ENCODE results near the gene SPATA45. TPM values are rescaled to one million over a fixed set of nuclear protein-coding genes. Genes with fewer than 3 reads are reported as not detected.

Gene SPATA45
- total and polyA plus RNA-seq, 2 of the 13 experiments (the other 11 are each of a cell fraction or from before 2014, with no cell fraction given), result 0.17 to 0.64 TPM

GRCh38 chr1:212816567-212817278 lies 30.7 kb downstream of the SPATA45 start:
- BruUV-seq (replicated peaks), result no TSS peak
- Histone ChIP-seq H3K4me3 (replicated peaks in 1 of 3; ENCODE audit: insufficient read depth in 1 of 3, low read depth in 2 of 3, low read length in 3 of 3) (no peak overlapping the region; a peak in 1 of 6 replicates), H2AFZ (ENCODE audit: low read length) (no peak overlapping the region), H3K27ac (ENCODE audit: extremely low read length, insufficient read depth, low read length) (peak overlapping the region; percentile 78), H3K36me3 (replicated peaks in 1 of 2; ENCODE audit: control insufficient read depth in 1 of 2, insufficient read depth in 2 of 2, low read length in 2 of 2) (no peaks in the 10 kb centered on the region), H3K27me3 (ENCODE audit: control insufficient read depth in 1 of 2, insufficient read depth in 2 of 2, low read length in 2 of 2) (no peaks in the 10 kb centered on the region), H3K4me2 (ENCODE audit: low read depth, low read length) (peak overlapping the region; percentile 2; the same call in 1 of the 2 replicates), H3K79me2 (ENCODE audit: insufficient read depth, low read length) (no peaks in the 10 kb centered on the region), H3K9me3 (ENCODE audit: low read length) (no peaks in the 10 kb centered on the region), H3K4me1 (ENCODE audit: insufficient read depth, low read length) (peaks cover 54% of the 10 kb centered on the region), H4K20me1 (ENCODE audit: insufficient read depth, low read length) (no peaks in the 10 kb centered on the region), H3K9ac (ENCODE audit: insufficient read depth, low read depth, low read length) (peak overlapping the region; percentile 19; the same call in 1 of the 2 replicates)
- peak; percentile 84 for ATAC-seq
- CTCF ChIA-PET (ENCODE audit: low intra/inter-chr PET ratio, low total read pairs), result no interaction called here
- DNase-seq (ENCODE audit: low spot score), result peak; percentile 93
- intact Hi-C loops (cut with micrococcal nuclease; ENCODE audit: unreplicated experiment), result loop anchor here (1.0 to 10.0 kb wide), 4 partner anchors 24 to 178 kb away; no protein-coding TSS in a partner anchor
- peak; percentile 58 for FAIRE-seq
- POLR2A ChIA-PET, result interaction anchor here (2.3 to 4.3 kb wide), 4 partner anchors 11 to 41 kb away, joined by 10 to 32 read pairs (median 21); partner anchors contain the start of genes FLVCR1, NSL1 and TATDN3
- in situ Hi-C loops (cut with HindIII; ENCODE audit: extremely low pct_ligation_motif_present, low pct_unique_long_range_greater_than_20kb), result loop anchor here (5.0 to 10.0 kb wide), 2 partner anchors 41 to 178 kb away; partner anchors contain the start of gene FLVCR1
- 44% methylated on average over 3 of the region's 3 CpGs for WGBS (ENCODE audit: low lambda C conversion rate)
- TF ChIP-seq TOE1 (CRISPR knock-in tag; IDR thresholded peaks at IDR 0.05) (no peak), POGK (CRISPR knock-in tag; conservative IDR thresholded peaks at IDR 0.05) (no peak), ZMAT3 (CRISPR knock-in tag; conservative IDR thresholded peaks at IDR 0.05) (no peak), CEBPG (CRISPR knock-in tag; IDR thresholded peaks at IDR 0.05) (peak; percentile 85), ZKSCAN5 (CRISPR knock-in tag; IDR thresholded peaks at IDR 0.05) (no peak), ZHX1 (CRISPR knock-in tag; IDR thresholded peaks at IDR 0.05; ENCODE audit: low read depth) (no peak), SOX6 (IDR thresholded peaks at IDR 0.05) (no peak), SOX6 (CRISPR knock-in tag; IDR thresholded peaks at IDR 0.05) (peak; percentile 93), REL (CRISPR knock-in tag; conservative IDR thresholded peaks at IDR 0.05) (no peak), ATF2 (CRISPR knock-in tag; IDR thresholded peaks at IDR 0.05) (peak; percentile 59; the same call in 1 of the 2 replicates), ZKSCAN8 (CRISPR knock-in tag; IDR thresholded peaks at IDR 0.05; ENCODE audit: borderline replicate concordance) (no peak), PBX3 (CRISPR knock-in tag; IDR thresholded peaks at IDR 0.05; ENCODE audit: borderline replicate concordance) (no peak), ZNF616 (CRISPR knock-in tag; IDR thresholded peaks at IDR 0.05; ENCODE audit: low read depth) (no peak), PPARG (CRISPR knock-in tag; conservative IDR thresholded peaks at IDR 0.05) (peak; percentile 90), ZNF20 (CRISPR knock-in tag; IDR thresholded peaks at IDR 0.05) (no peak), RFX1 (IDR thresholded peaks at IDR 0.05) (peak; percentile 11; the same call in 1 of the 2 replicates)

All from HepG2 (cell line).